Measurements from ENCODE around the gene PIP5K1B.

Gene PIP5K1B

DNA sequence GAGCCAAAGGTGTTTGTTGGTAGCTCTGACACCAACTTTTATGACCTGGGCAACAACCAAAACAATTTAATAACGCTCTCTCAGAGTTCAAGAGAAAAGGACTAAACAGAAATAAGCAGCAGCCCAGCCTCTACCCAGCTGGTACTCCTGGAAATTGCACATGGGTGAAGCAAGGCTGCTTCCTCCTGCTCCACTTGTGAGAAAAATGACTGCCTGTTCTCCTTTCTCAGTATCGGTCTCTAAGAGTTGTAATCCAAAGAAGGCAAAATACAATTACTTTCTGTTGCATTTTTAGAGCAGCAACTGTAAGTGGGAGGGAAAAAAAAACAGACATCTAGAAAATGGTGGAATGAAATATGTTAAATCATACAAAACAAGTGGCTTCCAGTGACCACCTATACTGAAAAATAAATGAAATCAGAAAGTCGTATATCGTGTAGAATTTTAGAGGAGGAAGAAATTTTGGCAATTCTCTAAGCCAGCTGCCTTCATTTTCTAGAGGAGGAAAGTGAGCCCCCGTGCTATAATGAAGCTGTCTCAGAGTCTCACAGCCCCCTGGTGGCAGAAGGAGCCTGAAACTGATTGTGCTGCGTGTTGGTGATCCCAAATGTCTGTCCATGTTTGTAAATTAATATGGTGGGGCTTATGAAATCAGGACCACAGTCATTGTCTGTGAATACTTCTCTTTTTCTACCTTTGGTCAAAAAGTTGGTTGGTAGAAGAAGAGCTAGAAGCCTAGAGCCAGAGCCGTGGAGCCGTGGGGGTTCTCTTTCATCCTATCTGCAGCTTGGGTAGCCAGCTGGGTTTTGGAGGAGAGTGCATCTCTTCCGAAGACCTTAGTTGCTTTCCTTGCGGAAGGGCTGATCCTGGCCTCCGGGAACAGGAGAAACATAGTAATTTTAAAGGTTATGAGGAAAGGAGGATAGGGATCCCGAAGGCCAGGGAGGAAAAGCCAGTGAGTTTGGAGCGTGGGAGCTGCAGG is 139.9 kb downstream of the PIP5K1B start:
- Histone ChIP-seq H3K4me3 (ENCODE audit: low read length) (no peak overlapping the region), H3K27ac (ENCODE audit: low read depth, low read length) (no peak overlapping the region), H3K9me2 (replicated peaks; ENCODE audit: control insufficient read depth, low read length) (no peaks in the 10 kb centered on the region), H3K9me3 (ENCODE audit: control insufficient read depth, insufficient read depth, low read length) (no peaks in the 10 kb centered on the region), H4K20me1 (ENCODE audit: control insufficient read depth, insufficient read depth, low read depth, low read length) (no peaks in the 10 kb centered on the region), H3K4me2 (ENCODE audit: low read length) (0 out of 2 replicates have a peak overlapping the region, but pooled peaks have one; percentile 7), H3K36me3 (ENCODE audit: control insufficient read depth, low read length) (no peaks in the 10 kb centered on the region), H3F3A (ENCODE audit: control insufficient read depth, insufficient read depth) (no peaks in the 10 kb centered on the region), H3K4me1 (ENCODE audit: control insufficient read depth, low read length) (no peaks in the 10 kb centered on the region), H3K27me3 (ENCODE audit: control insufficient read depth, low read length) (no peaks in the 10 kb centered on the region), H3K79me2 (ENCODE audit: control insufficient read depth, low read length) (no peaks in the 10 kb centered on the region)
- TF ChIP-seq CTCF (IDR thresholded peaks at IDR 0.05; ENCODE audit: low read depth, low read length, poor library complexity, severe bottlenecking) (peak; percentile 74), EZH2phosphoT487 (IDR thresholded peaks at IDR 0.05; ENCODE audit: borderline replicate concordance, low read length) (no peak)

- H3F3A ChIP-seq (ENCODE audit: control insufficient read depth, insufficient read depth), result no peaks in the 10 kb centered on the region
- no peaks in the 10 kb centered on the region for H4K20me1 ChIP-seq (ENCODE audit: control insufficient read depth, insufficient read depth, low read depth, low read length)
- H3K9me3 ChIP-seq (ENCODE audit: control insufficient read depth, insufficient read depth, low read length), result no peaks in the 10 kb centered on the region
- H3K36me3 ChIP-seq (ENCODE audit: control insufficient read depth, low read length), result no peaks in the 10 kb centered on the region
- no peaks in the 10 kb centered on the region for H3K27me3 ChIP-seq (ENCODE audit: control insufficient read depth, low read length)
- no peaks in the 10 kb centered on the region for H3K79me2 ChIP-seq (ENCODE audit: control insufficient read depth, low read length)
- no peak for TF ChIP-seq EZH2phosphoT487 (IDR thresholded peaks at IDR 0.05; ENCODE audit: borderline replicate concordance, low read length)
- TF ChIP-seq CTCF (IDR thresholded peaks at IDR 0.05; ENCODE audit: low read depth, low read length, poor library complexity, severe bottlenecking), result no peak
- H3K4me3 ChIP-seq (ENCODE audit: low read length), result no peak overlapping the region
- H3K4me2 ChIP-seq (ENCODE audit: low read length), result no peak overlapping the region
- no peaks in the 10 kb centered on the region for H3K9me2 ChIP-seq (replicated peaks; ENCODE audit: control insufficient read depth, low read length)
- no peak overlapping the region for H3K27ac ChIP-seq (ENCODE audit: low read depth, low read length)
- H3K4me1 ChIP-seq (ENCODE audit: control insufficient read depth, low read length), result no peaks in the 10 kb centered on the region
Measured at GRCh38 chr9:68847765-68848164, 142.7 kb downstream of the PIP5K1B start.

DNA sequence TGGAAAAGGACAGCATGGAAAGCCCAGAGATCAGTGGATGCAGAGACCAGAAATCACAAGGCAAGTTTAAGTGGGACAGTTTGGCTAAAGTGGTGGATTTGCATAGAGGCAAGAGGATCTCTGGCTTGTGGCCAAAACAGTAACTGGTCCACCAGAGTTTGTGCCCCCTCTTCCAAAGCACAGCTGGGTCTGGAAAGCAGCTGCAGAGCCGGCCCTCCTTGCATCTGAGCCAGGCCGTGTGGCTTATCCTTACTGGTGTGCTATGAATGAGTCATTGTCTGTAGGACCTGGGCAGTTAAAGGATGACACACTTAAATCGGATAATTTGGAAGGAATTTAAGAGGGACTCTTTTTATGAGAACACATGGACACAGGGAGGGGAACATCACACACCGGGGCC is 146.6 kb downstream of the PIP5K1B start:
- Histone ChIP-seq H3K27ac (ENCODE audit: low read depth, low read length) (no peak overlapping the region), H3K9me2 (replicated peaks; ENCODE audit: control insufficient read depth, low read length) (no peaks in the 10 kb centered on the region), H3K4me3 (ENCODE audit: low read length) (no peak overlapping the region), H3K36me3 (ENCODE audit: control insufficient read depth, low read length) (no peaks in the 10 kb centered on the region), H3F3A (ENCODE audit: control insufficient read depth, insufficient read depth) (no peaks in the 10 kb centered on the region), H3K4me2 (ENCODE audit: low read length) (no peak overlapping the region), H3K27me3 (ENCODE audit: control insufficient read depth, low read length) (peaks cover 6% of the 10 kb centered on the region; the same call in 1 of the 2 replicates), H3K79me2 (ENCODE audit: control insufficient read depth, low read length) (no peaks in the 10 kb centered on the region), H3K9me3 (ENCODE audit: control insufficient read depth, insufficient read depth, low read length) (no peaks in the 10 kb centered on the region), H4K20me1 (ENCODE audit: control insufficient read depth, insufficient read depth, low read depth, low read length) (no peaks in the 10 kb centered on the region), H3K4me1 (ENCODE audit: control insufficient read depth, low read length) (no peaks in the 10 kb centered on the region)
- no peak for TF ChIP-seq CTCF (IDR thresholded peaks at IDR 0.05; ENCODE audit: low read depth, low read length, poor library complexity, severe bottlenecking)
- TF ChIP-seq EZH2phosphoT487 (IDR thresholded peaks at IDR 0.05; ENCODE audit: borderline replicate concordance, low read length), result no peak
